Measurements from ENCODE around the gene LILRB1.
A peak's percentile ranks its signal among the peaks of the same experiment; 100 is the strongest.

Gene LILRB1

GRCh38 chr19:54665530-54665929 lies 35.2 kb downstream of the LILRB1 start:
- no peak for TF ChIP-seq CTCF (IDR thresholded peaks at IDR 0.05; ENCODE audit: low read depth, low read length)
- no peak overlapping the region for H3K4me3 ChIP-seq (ENCODE audit: low read depth, low read length)

GRCh38 chr19:54667217-54667616 lies 36.9 kb downstream of the LILRB1 start:
- no peak for TF ChIP-seq CTCF (IDR thresholded peaks at IDR 0.05; ENCODE audit: low read depth, low read length)

GRCh38 chr19:54668353-54668752 lies 38.1 kb downstream of the LILRB1 start:
- TF ChIP-seq CTCF (IDR thresholded peaks at IDR 0.05; ENCODE audit: low read depth, low read length): no peak

More at GRCh38 chr19:54667217-54667616, 36.9 kb downstream of the LILRB1 start:
- H3K4me3 ChIP-seq (ENCODE audit: low read depth, low read length): no peak overlapping the region

GRCh38 chr19:54670576-54671357 lies 40.5 kb downstream of the LILRB1 start:
- TF ChIP-seq CTCF (IDR thresholded peaks at IDR 0.05; ENCODE audit: low read depth, low read length): no peak

More at GRCh38 chr19:54668353-54668752, 38.1 kb downstream of the LILRB1 start:
- no peak overlapping the region for H3K4me3 ChIP-seq (ENCODE audit: low read depth, low read length)

GRCh38 chr19:54673222-54673621 lies 42.9 kb downstream of the LILRB1 start:
- TF ChIP-seq CTCF (IDR thresholded peaks at IDR 0.05; ENCODE audit: low read depth, low read length): no peak

More at GRCh38 chr19:54670576-54671357, 40.5 kb downstream of the LILRB1 start:
- no peak overlapping the region for H3K4me3 ChIP-seq (ENCODE audit: low read depth, low read length)

GRCh38 chr19:54674021-54674617 lies 43.8 kb downstream of the LILRB1 start:
- peak; percentile 20; the same call in 1 of the 2 replicates for TF ChIP-seq CTCF (IDR thresholded peaks at IDR 0.05; ENCODE audit: low read depth, low read length)
- H3K4me3 ChIP-seq (ENCODE audit: low read depth, low read length): no peak overlapping the region

More at GRCh38 chr19:54673222-54673621, 42.9 kb downstream of the LILRB1 start:
- H3K4me3 ChIP-seq (ENCODE audit: low read depth, low read length): no peak overlapping the region
